GM19240 (cell line): ENCODE results near the gene LTBP1.

Experiments used
- DNase-seq: peaks from one replicate; pipeline ENCODE4 v3.0.0; 2011; ENCODE audit warnings: low spot score; ENCODE audit not compliant: insufficient read length

Gene LTBP1

DNA sequence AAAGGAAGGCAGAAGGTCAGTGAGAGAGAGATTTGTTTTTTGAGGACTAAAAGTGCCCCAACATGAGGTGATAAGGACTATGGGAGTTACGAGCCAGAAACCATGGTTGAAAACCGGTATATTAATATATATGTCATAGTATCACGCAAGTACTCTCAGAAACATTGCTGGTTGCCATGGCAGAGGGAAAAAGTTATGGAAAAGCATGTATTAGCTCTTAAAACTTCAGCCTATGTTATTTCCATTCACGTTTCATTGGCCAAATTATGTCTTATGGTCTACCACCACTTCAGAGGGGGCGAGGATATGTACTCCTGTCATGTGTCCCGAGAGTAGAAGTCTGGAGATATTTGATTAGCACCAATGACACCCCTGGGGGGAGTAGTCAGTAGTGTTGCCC lies 125.9 kb downstream of the LTBP1 start:
- DNase-seq = no peak

DNA sequence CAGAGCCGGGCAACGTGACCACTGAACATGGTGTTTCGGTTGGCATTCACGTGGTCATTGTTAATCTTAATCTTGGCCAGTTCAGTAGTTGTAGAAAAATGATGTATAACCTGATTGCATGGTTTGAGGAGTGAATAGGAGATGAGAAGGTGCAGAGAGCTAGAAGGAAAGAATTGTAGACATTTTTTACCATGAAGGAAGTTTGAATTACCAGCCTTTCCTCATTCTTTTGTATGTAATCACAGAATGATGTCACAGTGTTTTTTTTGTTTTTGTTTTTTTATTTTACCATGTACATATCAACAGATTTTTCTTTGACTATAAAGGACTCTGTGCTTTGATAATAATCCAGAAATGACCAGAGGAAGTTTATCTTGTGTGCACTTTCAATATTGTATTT lies 126.3 kb downstream of the LTBP1 start:
- no peak for DNase-seq

DNA sequence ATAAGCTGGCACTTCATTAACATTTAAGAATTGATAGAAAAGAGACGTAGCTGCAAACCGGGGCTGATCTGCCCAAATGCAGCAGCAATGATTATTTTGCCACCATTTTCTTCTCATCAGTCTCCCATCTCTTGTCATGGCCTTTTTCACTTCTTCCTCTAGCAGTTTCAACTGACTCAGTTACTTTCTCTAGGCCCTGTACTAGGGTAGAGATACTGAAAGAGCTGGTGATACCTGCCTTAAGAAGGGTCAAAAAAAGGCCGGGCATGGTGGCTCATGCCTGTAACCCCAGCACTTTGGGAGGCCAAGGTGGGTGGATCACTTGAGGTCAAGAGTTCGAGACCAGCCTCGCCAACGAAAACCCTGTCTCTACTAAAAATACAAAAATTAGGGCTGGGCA lies 127.4 kb downstream of the LTBP1 start:
- DNase-seq = no peak

DNA sequence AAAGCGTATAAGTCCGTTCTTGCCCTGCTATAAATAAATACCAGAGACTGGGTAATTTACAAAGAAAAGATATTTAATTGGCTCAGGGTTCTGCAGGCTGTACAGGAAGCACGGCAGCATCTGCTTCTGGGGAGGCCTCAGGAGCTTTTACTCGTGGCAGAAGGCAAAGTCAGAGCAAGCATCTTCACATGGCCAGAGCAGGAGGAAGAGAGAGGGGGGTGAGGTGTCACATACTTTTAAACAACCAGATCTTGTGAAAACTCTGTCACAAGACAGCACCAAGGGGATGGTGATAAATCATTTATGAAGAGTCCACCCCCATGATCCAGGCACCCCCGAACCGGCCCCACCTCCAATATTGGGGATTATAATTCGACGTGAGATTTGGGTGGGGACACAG lies 130.6 kb downstream of the LTBP1 start:
- no peak for DNase-seq

DNA sequence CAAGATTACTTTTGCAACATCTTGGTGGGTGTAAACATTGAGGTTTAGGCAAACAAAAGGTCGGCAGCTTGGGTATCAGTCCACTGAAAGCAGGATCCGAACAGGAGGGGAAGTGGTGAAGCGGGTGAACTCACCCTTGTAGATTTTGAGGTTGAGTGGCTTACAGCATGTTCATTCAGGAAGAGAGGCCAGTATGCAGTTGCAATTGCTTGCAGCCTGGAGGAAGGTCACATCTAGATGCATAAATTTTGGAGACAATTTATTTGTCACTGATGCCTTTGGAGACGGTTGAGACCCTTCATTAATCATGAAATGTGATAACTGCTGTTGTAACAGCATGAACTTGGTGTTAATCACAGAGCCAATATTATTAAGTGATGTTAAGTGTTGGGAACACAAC lies 131.1 kb downstream of the LTBP1 start:
- DNase-seq = no peak

DNA sequence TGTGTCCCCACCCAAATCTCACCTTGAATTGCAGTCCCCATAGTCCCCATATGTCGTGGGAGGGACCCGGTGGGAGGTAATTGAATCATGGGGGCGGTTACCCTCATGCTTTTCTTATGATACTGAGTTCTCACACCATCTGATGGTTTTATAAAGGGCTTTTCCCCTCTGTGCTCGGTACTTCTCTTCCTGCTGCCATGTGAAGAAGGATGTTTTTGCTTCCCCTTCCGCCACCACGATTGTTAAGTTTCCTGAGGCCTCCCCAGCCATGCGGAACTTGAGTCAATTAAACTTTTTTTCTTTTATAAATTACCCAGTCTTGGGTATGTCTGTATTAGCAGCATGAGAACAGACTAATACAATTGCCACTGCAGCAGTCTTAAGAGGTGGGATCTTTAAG lies 134.9 kb downstream of the LTBP1 start:
- DNase-seq = no peak

DNA sequence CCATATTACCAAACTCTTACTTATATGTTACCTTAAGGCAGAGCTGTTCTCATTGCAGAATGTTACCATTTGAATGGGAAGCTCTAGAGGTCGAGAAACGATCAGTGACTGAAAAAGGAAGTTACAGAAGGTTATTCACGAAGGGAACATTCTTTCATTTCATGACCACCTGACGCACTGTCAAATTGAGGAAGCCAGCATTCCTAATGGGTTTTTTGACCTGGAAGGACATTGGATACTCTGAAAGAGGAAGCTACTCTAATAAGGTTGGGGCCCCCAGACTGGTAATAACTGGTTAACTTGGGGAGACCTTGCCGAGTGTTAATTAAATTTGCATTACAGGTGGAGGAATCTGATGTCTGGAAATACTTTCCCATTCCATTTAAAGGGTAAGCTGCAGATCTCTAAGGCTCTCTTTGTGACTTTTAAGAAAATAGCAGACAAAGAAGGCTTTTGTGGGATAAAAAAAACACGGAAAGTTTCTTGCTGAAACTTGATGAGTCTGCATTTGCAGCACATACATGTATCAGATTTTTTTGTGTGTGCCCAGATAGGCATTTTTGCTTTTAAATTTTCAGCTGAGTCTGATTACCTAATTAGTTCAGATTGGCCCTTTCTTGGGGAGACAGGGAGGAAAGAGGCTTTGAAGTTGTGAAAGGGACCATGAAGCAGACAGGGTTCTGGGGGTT lies 137.1 kb downstream of the LTBP1 start:
- DNase-seq = no peak

DNA sequence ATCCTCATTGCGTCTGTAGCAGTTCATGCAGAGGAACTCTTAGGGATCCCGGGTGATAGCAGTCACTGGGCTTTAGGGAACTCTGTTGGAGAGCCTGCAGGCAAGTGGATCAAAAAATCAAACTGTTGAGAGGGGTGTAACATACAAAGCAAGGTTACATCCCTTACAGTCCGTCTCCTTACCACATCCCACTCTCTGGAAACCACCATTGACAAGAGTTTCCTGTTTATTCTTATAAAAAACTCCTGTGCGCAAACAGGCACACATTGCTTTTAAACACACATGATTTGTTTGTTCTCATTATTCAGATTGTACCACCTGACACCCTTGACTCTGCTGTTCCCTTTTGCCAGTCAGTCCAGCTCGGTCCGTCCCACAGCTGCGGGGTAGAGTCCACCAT lies 137.7 kb downstream of the LTBP1 start:
- no peak for DNase-seq

DNA sequence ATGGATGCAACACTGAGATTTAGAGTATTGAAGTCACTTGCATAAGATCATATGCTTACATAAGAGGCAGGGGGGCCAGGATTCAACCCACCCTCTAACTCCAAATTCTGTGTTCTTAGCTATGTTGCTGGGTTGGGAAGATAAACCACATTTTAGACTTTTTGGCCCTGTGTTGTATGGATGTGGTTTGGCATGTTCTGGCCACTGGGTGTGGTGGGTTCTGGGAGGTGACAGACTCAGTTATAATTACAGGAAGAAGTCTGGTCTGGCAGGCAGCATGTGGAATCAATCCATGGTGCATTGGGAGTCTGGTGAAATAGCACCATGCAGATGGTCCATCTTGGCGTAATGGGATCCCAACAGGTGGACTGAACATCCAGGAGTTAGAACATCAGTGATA lies 138.9 kb downstream of the LTBP1 start:
- DNase-seq = no peak

DNA sequence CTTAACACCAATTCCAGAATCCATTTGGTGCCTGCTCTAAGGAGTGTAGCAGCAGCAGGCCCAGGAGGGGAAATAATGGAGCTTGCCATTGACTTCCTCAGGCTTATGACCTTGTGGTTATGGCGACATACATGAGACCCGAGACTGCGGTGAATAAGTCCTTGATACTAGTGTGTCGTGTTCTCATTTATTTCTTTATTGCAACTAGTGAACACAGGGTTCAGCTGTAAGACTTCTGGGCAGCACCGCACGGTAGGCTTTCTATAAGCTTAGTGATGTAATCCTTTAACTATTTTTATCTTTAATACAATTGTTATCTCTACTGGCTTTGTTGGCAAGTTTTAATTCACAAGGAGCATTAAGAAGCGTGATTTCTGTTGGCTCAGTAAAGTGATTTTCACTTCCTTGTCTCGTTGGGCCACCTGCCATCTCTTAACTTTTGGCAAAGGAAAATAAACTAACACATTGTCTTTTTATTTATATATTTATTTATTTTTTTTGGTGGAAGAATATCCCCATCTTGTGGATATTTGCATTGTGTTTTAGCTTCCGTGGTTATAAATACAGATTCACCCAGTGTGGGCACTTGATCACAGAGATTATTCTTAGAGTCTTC lies 139.8 kb downstream of the LTBP1 start:
- DNase-seq = no peak

DNA sequence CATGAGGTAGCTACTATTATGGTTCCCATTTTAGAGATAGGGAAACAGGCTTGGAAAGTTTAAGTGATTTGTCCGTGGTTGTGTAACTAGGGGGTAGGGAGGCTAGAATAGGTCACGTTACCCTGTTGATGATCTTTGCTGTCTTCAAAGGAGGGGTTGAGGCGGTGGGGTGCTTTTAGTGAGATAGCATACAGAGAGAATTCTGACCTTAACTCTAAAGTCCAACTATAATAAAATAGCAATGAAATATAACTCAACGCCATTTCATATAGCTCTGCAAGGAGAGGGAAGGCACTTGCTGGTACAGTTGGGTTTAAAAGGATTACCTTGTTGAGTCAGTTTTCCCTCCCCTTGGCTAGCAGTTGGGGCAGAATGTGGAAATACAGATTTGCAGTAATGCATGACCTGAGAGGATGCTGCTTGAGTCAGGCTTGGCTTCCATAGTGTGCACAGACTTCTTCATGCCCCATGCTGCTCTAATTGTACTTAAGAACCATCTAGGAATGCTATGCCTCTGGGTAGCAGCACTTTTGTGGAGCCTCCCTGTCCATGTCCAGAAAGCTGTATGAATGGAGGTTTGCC lies 143.9 kb downstream of the LTBP1 start:
- no peak for DNase-seq

DNA sequence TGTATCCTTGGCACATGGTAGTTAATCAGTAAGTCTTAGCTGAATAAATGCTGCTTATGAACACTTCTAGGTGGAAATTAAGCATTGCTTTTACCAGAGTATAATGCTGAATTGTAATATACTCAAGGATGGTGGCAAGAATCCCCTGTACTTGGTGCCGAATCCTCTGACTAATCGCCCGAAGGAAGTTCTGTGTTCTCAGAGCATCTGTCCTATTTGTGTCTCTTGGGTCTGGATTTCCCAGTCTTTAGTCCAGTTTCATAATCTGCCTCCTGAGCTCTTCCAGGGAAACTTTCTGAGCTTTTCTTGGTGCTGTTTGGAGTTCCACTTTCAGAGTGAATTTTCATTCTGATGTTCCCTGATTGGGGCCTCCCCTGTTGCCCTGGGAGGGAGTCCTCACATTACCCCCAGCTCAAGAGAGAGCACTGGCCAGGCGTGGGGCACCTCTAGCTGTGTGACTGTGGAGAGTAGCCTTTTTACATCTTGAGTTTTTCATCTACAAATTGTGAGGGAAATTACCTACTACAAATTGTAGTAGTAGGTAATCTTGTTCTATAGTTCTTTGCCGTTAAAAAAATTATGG lies 144.9 kb downstream of the LTBP1 start:
- no peak for DNase-seq

DNA sequence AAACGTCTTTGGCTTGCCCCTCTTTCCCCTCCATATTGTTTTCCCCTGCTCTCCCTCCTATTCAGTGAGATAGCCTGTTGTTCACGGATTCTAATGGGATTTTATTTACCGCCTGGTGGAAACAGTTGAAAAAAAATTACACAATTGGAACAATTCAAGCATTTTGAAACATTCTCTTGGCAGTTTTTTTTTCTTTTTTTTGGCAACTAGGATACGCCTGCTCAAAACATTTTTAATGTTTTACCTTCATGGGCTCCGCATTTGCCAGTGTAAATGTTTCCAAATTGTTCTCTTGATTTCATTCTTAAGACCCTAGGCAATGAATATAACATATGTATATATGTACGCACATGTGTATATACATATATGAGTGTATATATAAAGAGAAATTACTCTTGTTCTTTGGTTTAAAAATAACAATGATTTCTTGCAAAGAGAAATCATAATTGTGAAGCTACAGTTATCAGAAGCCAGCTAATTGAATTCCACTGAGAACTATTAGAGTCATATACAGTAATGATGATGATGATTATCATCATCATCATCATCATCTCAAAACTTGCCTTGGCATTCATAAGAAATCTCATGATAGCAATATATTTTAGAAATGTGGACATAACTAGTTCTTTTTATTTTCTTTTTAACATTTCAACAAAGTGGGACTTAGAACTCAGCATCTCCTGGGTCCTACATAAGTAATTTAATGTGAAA lies 146.7 kb downstream of the LTBP1 start:
- no peak for DNase-seq

DNA sequence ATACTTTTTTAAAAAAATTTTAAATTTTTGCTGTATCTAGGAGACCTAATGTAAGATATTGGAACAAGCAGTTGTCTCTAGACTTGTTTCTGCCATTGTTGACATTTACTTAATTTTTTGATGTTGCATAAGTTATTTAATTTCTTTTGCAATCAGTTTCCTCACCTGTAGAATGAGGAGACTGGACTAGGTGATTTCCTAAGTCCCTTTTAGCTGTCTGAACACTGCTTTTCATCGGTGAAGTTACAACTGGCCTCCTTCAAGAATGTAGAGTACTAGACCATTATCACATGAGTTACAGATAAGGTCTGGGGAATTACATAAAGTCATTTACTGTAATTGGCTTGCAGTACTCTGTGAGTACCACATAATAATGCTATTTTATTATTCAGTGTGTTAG lies 147.6 kb downstream of the LTBP1 start:
- DNase-seq = no peak

DNA sequence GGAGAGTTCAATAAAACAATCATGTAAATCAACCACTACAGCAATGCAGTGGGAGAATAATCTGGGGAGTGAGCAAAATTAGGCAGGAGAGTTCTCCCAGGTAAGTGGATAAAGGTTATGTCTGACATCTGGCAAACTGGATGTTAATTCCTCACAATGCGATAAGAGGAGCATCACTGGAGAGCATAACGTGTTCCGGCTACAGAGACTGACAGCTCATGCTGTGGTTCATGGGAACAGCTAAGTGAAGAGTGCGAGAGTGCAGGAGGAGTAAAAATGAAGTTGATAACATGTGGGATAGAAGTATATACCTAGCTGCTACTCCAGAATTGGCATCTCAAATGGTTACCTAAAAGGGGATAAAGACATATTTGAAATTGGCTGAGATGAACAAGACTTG lies 153.2 kb downstream of the LTBP1 start:
- DNase-seq = no peak

DNA sequence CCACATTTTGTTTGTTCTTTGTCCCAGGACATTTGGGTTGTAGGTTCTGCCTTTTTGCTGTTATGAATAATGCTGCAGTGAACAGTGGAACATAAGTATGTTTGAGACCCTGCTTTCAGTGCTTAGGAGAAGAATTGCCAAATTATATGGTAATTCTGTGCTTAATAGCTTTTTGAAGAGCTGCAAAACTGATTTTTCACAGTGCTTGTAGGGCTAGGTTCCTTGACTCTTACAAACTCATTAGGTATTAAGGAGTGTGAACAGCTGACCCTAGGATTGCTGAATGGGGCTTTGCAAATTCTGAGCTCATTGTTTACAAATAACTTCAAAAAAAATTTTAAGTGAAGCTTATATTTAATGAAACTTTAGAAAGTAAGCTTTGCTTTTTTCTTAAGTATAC lies 154.2 kb downstream of the LTBP1 start:
- no peak for DNase-seq

DNA sequence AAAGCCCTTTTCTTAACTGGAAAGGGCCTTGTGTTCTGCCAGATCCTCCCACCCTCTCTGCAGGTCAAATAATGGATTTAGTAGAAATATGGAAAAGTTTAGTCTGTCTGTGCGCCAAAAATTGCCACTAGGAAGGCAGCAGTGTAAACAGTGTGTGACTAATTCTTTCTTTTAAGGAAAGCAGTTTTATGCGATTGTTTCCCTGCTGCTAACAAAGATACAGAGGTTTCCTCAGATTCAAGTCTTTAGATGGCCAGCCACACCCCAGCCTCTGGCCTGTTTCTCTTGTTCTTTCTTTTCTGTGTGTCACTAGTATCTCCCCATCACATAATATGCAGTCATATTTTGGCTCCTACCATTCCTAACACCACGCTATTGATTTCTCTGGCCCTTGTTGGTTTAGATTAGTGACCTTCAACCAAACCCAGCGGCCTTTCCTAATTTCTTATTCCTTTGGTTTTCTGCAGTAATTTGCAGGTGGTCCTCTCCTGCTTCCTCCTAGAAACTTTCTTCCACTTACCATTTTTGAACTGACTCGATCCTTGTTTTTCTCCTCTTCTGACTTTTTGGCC lies 157.4 kb downstream of the LTBP1 start:
- no peak for DNase-seq

DNA sequence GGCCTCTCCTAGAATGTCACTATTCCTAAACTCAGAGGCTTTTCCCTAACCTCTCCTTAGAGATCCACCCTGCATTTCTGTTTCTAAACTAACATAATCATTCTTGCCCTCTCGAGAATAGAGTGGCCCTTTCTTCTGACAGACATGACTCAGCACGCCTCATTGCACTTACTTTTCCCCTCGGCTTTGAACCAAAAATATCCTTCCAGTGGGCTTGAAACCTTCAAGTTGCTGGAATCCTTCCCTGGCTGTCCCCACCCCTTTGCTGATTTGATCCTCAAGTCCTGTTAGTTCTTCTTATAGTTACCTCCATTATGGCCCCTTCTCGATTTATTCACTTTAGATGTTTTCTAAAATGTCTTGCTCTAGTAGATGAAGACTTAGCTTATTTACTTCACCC lies 158.0 kb downstream of the LTBP1 start:
- DNase-seq = no peak

DNA sequence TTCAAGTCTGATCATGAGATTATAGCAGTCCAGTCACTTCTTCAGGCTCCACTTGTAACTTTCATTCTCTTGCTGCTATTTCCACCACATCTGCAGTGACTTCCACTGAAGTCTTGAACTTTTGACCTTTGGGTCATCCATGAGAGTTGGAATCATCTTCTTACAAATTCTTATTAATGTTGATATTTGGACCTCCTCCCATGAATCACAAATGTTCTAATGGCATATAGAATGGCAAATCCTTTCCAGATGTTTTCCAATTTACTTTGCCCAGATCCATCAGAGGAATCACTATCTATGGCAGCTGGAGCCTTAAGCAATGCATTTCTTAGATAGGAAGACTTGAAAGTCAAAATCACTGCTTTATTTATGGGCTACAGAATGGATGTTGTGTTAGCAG lies 159.4 kb downstream of the LTBP1 start:
- no peak for DNase-seq

DNA sequence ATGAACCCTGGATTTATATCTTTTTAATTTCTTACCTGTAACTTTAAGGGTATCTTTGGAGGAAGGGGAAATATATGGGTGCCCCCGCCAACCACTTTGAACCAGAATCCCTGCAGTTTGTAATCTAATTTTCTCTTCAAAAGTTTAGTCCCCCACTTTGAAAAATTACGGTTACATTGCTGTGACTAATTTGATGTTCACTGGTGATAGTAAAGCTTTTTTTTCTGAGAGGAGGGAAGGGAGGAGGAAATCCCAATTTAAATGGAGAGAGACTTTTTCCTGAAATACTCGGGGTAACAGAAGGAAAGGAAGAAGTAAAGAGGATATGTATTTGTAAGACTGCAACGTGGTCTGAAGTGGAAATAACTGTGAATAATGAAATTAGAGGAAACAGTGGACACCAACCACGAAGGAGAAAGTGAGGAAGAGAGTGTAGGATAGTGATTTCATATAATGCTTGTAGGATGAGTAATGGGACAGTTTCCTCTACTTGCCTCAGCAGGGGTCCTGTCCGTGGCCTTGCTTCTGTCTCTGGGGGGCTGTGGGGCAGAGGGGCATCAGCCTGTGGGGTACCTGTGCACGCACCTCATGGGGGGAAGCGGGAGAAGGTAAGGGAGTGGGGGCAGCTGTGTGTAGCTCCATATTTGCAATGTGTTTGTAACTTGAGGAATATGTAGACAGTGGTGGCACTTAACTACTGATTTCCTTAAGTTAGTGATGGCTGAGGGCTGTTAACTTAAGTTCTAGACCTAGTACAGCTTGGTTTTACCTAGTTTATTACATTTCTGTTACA lies 161.1 kb downstream of the LTBP1 start:
- DNase-seq = no peak
